Measurements from ENCODE around the gene PTPRS.

PTPRS gene

GRCh38 chr19:5307655-5308054, 33.0 kb downstream of the PTPRS start:
- Histone ChIP-seq H4K20me1 (ENCODE audit: insufficient read depth, low read length) (no peaks in the 10 kb centered on the region), H3K9me2 (replicated peaks; ENCODE audit: insufficient read depth, low read length) (no peaks in the 10 kb centered on the region), H3F3A (ENCODE audit: insufficient read depth, low read length) (no peaks in the 10 kb centered on the region), H3K79me2 (ENCODE audit: low read length) (no peaks in the 10 kb centered on the region), H3K4me1 (ENCODE audit: low read length) (no peaks in the 10 kb centered on the region), H3K36me3 (replicated peaks; ENCODE audit: insufficient read depth, low read length) (no peaks in the 10 kb centered on the region), H3K9ac (ENCODE audit: low read length) (no peak overlapping the region), H3K27ac (ENCODE audit: low read length) (no peak overlapping the region), H3K27me3 (replicated peaks; ENCODE audit: insufficient read depth, low read length) (peaks cover 95% of the 10 kb centered on the region), H3K9me3 (replicated peaks; ENCODE audit: insufficient read depth, low read length) (no peaks in the 10 kb centered on the region), H3K4me2 (ENCODE audit: low read depth, low read length) (no peak overlapping the region), H2AFZ (ENCODE audit: low read length) (no peak overlapping the region), H3K4me3 (ENCODE audit: low read length) (no peak overlapping the region)
- DNase-seq, result no peak
- no peak for TF ChIP-seq CTCF (IDR thresholded peaks at IDR 0.05; ENCODE audit: low read length)
- no peak for TF ChIP-seq EZH2 (optimal IDR thresholded peaks at IDR 0.05; ENCODE audit: low read depth, low read length)
- TF ChIP-seq EZH2phosphoT487 (IDR thresholded peaks at IDR 0.05; ENCODE audit: low read length), result no peak

- TF ChIP-seq EZH2phosphoT487 (IDR thresholded peaks at IDR 0.05; ENCODE audit: low read length), result no peak
- no peak for TF ChIP-seq EZH2 (optimal IDR thresholded peaks at IDR 0.05; ENCODE audit: low read depth, low read length)
- no peak for TF ChIP-seq CTCF (IDR thresholded peaks at IDR 0.05; ENCODE audit: low read length)
- no peaks in the 10 kb centered on the region for H4K20me1 ChIP-seq (ENCODE audit: insufficient read depth, low read length)
- no peak for DNase-seq
- H3K79me2 ChIP-seq (ENCODE audit: low read length), result no peaks in the 10 kb centered on the region
- no peak overlapping the region for H3K4me3 ChIP-seq (ENCODE audit: low read length)
- no peaks in the 10 kb centered on the region for H3K9me2 ChIP-seq (replicated peaks; ENCODE audit: insufficient read depth, low read length)
- no peaks in the 10 kb centered on the region for H3K9me3 ChIP-seq (replicated peaks; ENCODE audit: insufficient read depth, low read length)
- no peak overlapping the region for H3K4me2 ChIP-seq (ENCODE audit: low read depth, low read length)
- H3K27ac ChIP-seq (ENCODE audit: low read length), result no peak overlapping the region
- no peaks in the 10 kb centered on the region for H3K4me1 ChIP-seq (ENCODE audit: low read length)
- H3K27me3 ChIP-seq (replicated peaks; ENCODE audit: insufficient read depth, low read length), result peaks cover 95% of the 10 kb centered on the region
- no peak overlapping the region for H2AFZ ChIP-seq (ENCODE audit: low read length)
- H3F3A ChIP-seq (ENCODE audit: insufficient read depth, low read length), result no peaks in the 10 kb centered on the region
- no peak overlapping the region for H3K9ac ChIP-seq (ENCODE audit: low read length)
- no peaks in the 10 kb centered on the region for H3K36me3 ChIP-seq (replicated peaks; ENCODE audit: insufficient read depth, low read length)
These were observed 35.4 kb downstream of the PTPRS start for GRCh38 chr19:5305163-5305562.

- Histone ChIP-seq H3K27ac (ENCODE audit: low read length) (no peak overlapping the region), H3K4me2 (ENCODE audit: low read depth, low read length) (no peak overlapping the region), H3K9me3 (replicated peaks; ENCODE audit: insufficient read depth, low read length) (no peaks in the 10 kb centered on the region), H3K9ac (ENCODE audit: low read length) (no peak overlapping the region), H3K36me3 (replicated peaks; ENCODE audit: insufficient read depth, low read length) (no peaks in the 10 kb centered on the region), H3K4me1 (ENCODE audit: low read length) (no peaks in the 10 kb centered on the region), H3K4me3 (ENCODE audit: low read length) (no peak overlapping the region), H3F3A (ENCODE audit: insufficient read depth, low read length) (no peaks in the 10 kb centered on the region), H3K9me2 (replicated peaks; ENCODE audit: insufficient read depth, low read length) (no peaks in the 10 kb centered on the region), H3K79me2 (ENCODE audit: low read length) (no peaks in the 10 kb centered on the region), H3K27me3 (replicated peaks; ENCODE audit: insufficient read depth, low read length) (peaks cover 95% of the 10 kb centered on the region), H2AFZ (ENCODE audit: low read length) (no peak overlapping the region), H4K20me1 (ENCODE audit: insufficient read depth, low read length) (no peaks in the 10 kb centered on the region)
- TF ChIP-seq EZH2 (optimal IDR thresholded peaks at IDR 0.05; ENCODE audit: low read depth, low read length) (no peak), CTCF (IDR thresholded peaks at IDR 0.05; ENCODE audit: low read length) (no peak), EZH2phosphoT487 (IDR thresholded peaks at IDR 0.05; ENCODE audit: low read length) (no peak)
- no peak for DNase-seq
These were observed 36.1 kb downstream of the PTPRS start for GRCh38 chr19:5304486-5304885.

Data from MM.1S (cell line).